HepG2 (cell line): ENCODE results near the gene OSM. TPM values are rescaled to one million over a fixed set of nuclear protein-coding genes. Genes with fewer than 3 reads are reported as not detected.
A peak's percentile ranks its signal among the peaks of the same experiment; 100 is the strongest.

Source experiments
- ARNT2 ChIP-seq: sonication (generic); formaldehyde crosslinking; IDR thresholded peaks from 2 replicates; pipeline ENCODE4 v1.8.0; 2022; ENCODE audit warnings: mild to moderate bottlenecking, low read depth, missing genetic modification reagents, moderate library complexity
- CHD4 ChIP-seq: fragments of 200-600 bp; sonication (generic); IDR thresholded peaks from 2 replicates; pipeline ENCODE4 v1.7.0; 2017; ENCODE audit warnings: mild to moderate bottlenecking, low read length, borderline replicate concordance
- FLYWCH1 ChIP-seq: sonication (generic); formaldehyde crosslinking; IDR thresholded peaks from 2 replicates; pipeline ENCODE4 v1.8.1; 2023; ENCODE audit warnings: mild to moderate bottlenecking, missing genetic modification reagents
- HDAC1 ChIP-seq: sonication (generic); formaldehyde crosslinking; IDR thresholded peaks from 2 replicates; pipeline ENCODE4 v1.5.1; 2020; ENCODE audit warnings: mild to moderate bottlenecking, missing genetic modification reagents
- HIVEP1 ChIP-seq: sonication (generic); formaldehyde crosslinking; IDR thresholded peaks from 2 replicates; pipeline ENCODE4 v1.4.0; 2020; ENCODE audit warnings: mild to moderate bottlenecking, missing genetic modification reagents
- NFE2 ChIP-seq: sonication (generic); formaldehyde crosslinking; IDR thresholded peaks from 2 replicates; pipeline ENCODE4 v1.4.0; 2020; ENCODE audit warnings: missing genetic modification reagents
- POGZ ChIP-seq: sonication (generic); formaldehyde crosslinking; IDR thresholded peaks from 2 replicates; pipeline ENCODE4 v1.4.0; 2020; ENCODE audit warnings: mild to moderate bottlenecking, missing genetic modification reagents
- RCOR2 ChIP-seq: IDR thresholded peaks from 2 replicates; pipeline ENCODE4 v1.6.1; 2016; ENCODE audit warnings: missing biosample characterization, missing genetic modification reagents
- SALL1 ChIP-seq: sonication (generic); formaldehyde crosslinking; IDR thresholded peaks from 2 replicates; pipeline ENCODE4 v1.8.0; 2022; ENCODE audit warnings: mild to moderate bottlenecking, missing genetic modification reagents
- SMC3 ChIP-seq: IDR thresholded peaks from 2 replicates; pipeline ENCODE4 v1.6.1; 2011; ENCODE audit warnings: low read length, improper control_type of control experiment
- SNAI1 ChIP-seq: sonication (generic); formaldehyde crosslinking; IDR thresholded peaks from 2 replicates; pipeline ENCODE4 v1.5.0; 2020; ENCODE audit warnings: mild to moderate bottlenecking, missing genetic modification reagents, borderline replicate concordance
- TAF1 ChIP-seq: sonication (generic); formaldehyde crosslinking; IDR thresholded peaks from 2 replicates; pipeline ENCODE4 v1.4.0; 2020; ENCODE audit warnings: missing genetic modification reagents
- ZFY ChIP-seq: sonication (generic); formaldehyde crosslinking; IDR thresholded peaks from 2 replicates; pipeline ENCODE4 v1.4.0; 2020; ENCODE audit warnings: missing genetic modification reagents
- ZMYM3 ChIP-seq: sonication (generic); formaldehyde crosslinking; IDR thresholded peaks from 2 replicates; pipeline ENCODE4 v1.5.1; 2020; ENCODE audit warnings: mild to moderate bottlenecking, missing genetic modification reagents
- ZNF121 ChIP-seq: sonication (generic); formaldehyde crosslinking; IDR thresholded peaks from 2 replicates; pipeline ENCODE4 v1.5.0; 2020; ENCODE audit warnings: mild to moderate bottlenecking, missing genetic modification reagents
- ZNF414 ChIP-seq: sonication (generic); formaldehyde crosslinking; IDR thresholded peaks from 2 replicates; pipeline ENCODE4 v1.5.0; 2020; ENCODE audit warnings: missing genetic modification reagents
- ZNF552 ChIP-seq: sonication (generic); formaldehyde crosslinking; IDR thresholded peaks from 2 replicates; pipeline ENCODE4 v1.9.0; 2022; ENCODE audit warnings: missing genetic modification reagents, mild to moderate bottlenecking, borderline replicate concordance
- ZNF629 ChIP-seq: sonication (generic); formaldehyde crosslinking; conservative IDR thresholded peaks from 2 replicates; pipeline ENCODE4 v1.5.0; 2020; ENCODE audit warnings: missing genetic modification reagents
- polyA plus RNA-seq, 8 experiments: library from polyadenylated mRNA; depleted of rRNA in 3 of 8; stranded (reverse) in 7 of 8; unstranded in 1 of 8; fragments of >200 nt; fragmentation: Illumina TruSeq in 4 of 8; extraction: Trizol in 4 of 8; gene quantifications; 2 replicates each; pipeline versions ENCODE4 v1.2.1 to v1.2.3, GENCODE V29; 2011 to 2016; ENCODE audit warnings: low read depth in 4 of 8, missing spikeins in 1 of 8, mixed read lengths in 1 of 8; ENCODE audit not compliant: insufficient read depth in 1 of 8
- total RNA-seq, 5 experiments: library from RNA; depleted of rRNA; stranded (reverse); fragments of >200 nt; fragmentation: Illumina TruSeq; extraction: Trizol; gene quantifications; 2 replicates each; pipeline ENCODE4 v1.2.3, GENCODE V29; 2016; ENCODE audit warnings: low read depth in 1 of 5
- TF ChIP-seq, protein P1 (sequence below): sonication (generic); formaldehyde crosslinking; IDR thresholded peaks from 2 replicates; pipeline ENCODE4 v1.5.0; 2020; ENCODE audit warnings: mild to moderate bottlenecking, missing genetic modification reagents, borderline replicate concordance
- TF ChIP-seq, protein P2 (sequence below): sonication (generic); formaldehyde crosslinking; IDR thresholded peaks from 2 replicates; pipeline ENCODE4 v1.4.0; 2020; ENCODE audit warnings: missing genetic modification reagents
- TF ChIP-seq, protein P3 (sequence below): IDR thresholded peaks from 2 replicates; pipeline ENCODE4 v1.6.1; 2016; ENCODE audit warnings: missing genetic modification reagents, missing compliant biosample characterization

The OSM gene
- total and polyA plus RNA-seq, 2 of the 13 experiments (the other 11 are each of a cell fraction or from before 2014, with no cell fraction given) = not detected

GRCh38 chr22:30287648-30288418 is 21.2 kb upstream of the OSM start (continued):
- TF ChIP-seq, protein P1, sequence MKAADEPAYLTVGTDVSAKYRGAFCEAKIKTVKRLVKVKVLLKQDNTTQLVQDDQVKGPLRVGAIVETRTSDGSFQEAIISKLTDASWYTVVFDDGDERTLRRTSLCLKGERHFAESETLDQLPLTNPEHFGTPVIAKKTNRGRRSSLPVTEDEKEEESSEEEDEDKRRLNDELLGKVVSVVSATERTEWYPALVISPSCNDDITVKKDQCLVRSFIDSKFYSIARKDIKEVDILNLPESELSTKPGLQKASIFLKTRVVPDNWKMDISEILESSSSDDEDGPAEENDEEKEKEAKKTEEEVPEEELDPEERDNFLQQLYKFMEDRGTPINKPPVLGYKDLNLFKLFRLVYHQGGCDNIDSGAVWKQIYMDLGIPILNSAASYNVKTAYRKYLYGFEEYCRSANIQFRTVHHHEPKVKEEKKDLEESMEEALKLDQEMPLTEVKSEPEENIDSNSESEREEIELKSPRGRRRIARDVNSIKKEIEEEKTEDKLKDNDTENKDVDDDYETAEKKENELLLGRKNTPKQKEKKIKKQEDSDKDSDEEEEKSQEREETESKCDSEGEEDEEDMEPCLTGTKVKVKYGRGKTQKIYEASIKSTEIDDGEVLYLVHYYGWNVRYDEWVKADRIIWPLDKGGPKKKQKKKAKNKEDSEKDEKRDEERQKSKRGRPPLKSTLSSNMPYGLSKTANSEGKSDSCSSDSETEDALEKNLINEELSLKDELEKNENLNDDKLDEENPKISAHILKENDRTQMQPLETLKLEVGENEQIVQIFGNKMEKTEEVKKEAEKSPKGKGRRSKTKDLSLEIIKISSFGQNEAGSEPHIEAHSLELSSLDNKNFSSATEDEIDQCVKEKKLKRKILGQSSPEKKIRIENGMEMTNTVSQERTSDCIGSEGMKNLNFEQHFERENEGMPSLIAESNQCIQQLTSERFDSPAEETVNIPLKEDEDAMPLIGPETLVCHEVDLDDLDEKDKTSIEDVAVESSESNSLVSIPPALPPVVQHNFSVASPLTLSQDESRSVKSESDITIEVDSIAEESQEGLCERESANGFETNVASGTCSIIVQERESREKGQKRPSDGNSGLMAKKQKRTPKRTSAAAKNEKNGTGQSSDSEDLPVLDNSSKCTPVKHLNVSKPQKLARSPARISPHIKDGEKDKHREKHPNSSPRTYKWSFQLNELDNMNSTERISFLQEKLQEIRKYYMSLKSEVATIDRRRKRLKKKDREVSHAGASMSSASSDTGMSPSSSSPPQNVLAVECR (CRISPR knock-in tag) = peak; percentile 37; the same call in 1 of the 2 replicates
- peak; percentile 41; the same call in 1 of the 2 replicates for TF ChIP-seq HIVEP1
- peak; percentile 95 for TF ChIP-seq ZMYM3 (CRISPR knock-in tag)
- TF ChIP-seq TAF1 = 0 out of 2 replicates have a peak, but pooled peaks have one; percentile 31
- peak; percentile 48 for TF ChIP-seq HDAC1 (CRISPR knock-in tag)
- peak; percentile 52 for TF ChIP-seq ZFY (CRISPR knock-in tag)
- no peak for TF ChIP-seq ZNF552 (CRISPR knock-in tag)
- TF ChIP-seq ZNF414 = 0 out of 2 replicates have a peak, but pooled peaks have one; percentile 51
- TF ChIP-seq ZNF121 (CRISPR knock-in tag) = peak; percentile 75
- TF ChIP-seq FLYWCH1 (CRISPR knock-in tag) = no peak
- TF ChIP-seq, protein P2, sequence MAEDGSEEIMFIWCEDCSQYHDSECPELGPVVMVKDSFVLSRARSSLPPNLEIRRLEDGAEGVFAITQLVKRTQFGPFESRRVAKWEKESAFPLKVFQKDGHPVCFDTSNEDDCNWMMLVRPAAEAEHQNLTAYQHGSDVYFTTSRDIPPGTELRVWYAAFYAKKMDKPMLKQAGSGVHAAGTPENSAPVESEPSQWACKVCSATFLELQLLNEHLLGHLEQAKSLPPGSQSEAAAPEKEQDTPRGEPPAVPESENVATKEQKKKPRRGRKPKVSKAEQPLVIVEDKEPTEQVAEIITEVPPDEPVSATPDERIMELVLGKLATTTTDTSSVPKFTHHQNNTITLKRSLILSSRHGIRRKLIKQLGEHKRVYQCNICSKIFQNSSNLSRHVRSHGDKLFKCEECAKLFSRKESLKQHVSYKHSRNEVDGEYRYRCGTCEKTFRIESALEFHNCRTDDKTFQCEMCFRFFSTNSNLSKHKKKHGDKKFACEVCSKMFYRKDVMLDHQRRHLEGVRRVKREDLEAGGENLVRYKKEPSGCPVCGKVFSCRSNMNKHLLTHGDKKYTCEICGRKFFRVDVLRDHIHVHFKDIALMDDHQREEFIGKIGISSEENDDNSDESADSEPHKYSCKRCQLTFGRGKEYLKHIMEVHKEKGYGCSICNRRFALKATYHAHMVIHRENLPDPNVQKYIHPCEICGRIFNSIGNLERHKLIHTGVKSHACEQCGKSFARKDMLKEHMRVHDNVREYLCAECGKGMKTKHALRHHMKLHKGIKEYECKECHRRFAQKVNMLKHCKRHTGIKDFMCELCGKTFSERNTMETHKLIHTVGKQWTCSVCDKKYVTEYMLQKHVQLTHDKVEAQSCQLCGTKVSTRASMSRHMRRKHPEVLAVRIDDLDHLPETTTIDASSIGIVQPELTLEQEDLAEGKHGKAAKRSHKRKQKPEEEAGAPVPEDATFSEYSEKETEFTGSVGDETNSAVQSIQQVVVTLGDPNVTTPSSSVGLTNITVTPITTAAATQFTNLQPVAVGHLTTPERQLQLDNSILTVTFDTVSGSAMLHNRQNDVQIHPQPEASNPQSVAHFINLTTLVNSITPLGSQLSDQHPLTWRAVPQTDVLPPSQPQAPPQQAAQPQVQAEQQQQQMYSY (CRISPR knock-in tag) = no peak
- TF ChIP-seq RCOR2 (CRISPR knock-in tag) = peak; percentile 74
- peak; percentile 28; the same call in 1 of the 2 replicates for TF ChIP-seq SALL1 (CRISPR knock-in tag)
- TF ChIP-seq ARNT2 (CRISPR knock-in tag) = 0 out of 2 replicates have a peak, but pooled peaks have one; percentile 43
- 0 out of 2 replicates have a peak, but pooled peaks have one; percentile 29 for TF ChIP-seq NFE2 (CRISPR knock-in tag)
- TF ChIP-seq, protein P3, sequence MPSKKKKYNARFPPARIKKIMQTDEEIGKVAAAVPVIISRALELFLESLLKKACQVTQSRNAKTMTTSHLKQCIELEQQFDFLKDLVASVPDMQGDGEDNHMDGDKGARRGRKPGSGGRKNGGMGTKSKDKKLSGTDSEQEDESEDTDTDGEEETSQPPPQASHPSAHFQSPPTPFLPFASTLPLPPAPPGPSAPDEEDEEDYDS (CRISPR knock-in tag) = peak; percentile 28; the same call in 1 of the 2 replicates
- TF ChIP-seq POGZ (CRISPR knock-in tag) = 0 out of 2 replicates have a peak, but pooled peaks have one; percentile 25
- no peak for TF ChIP-seq SNAI1 (CRISPR knock-in tag)
- peak; percentile 98 for TF ChIP-seq CHD4
- peak; percentile 99 for TF ChIP-seq ZNF629 (CRISPR knock-in tag)
- peak; percentile 66; the same call in 1 of the 2 replicates for TF ChIP-seq SMC3
